ENCODE results near the gene ARID1A. TPM values are rescaled to one million over a fixed set of nuclear protein-coding genes. Genes with fewer than 3 reads are reported as not detected.

ARID1A gene
- total and polyA plus RNA-seq, 9 donors: 27.6 to 102 (median 62.1) TPM

DNA sequence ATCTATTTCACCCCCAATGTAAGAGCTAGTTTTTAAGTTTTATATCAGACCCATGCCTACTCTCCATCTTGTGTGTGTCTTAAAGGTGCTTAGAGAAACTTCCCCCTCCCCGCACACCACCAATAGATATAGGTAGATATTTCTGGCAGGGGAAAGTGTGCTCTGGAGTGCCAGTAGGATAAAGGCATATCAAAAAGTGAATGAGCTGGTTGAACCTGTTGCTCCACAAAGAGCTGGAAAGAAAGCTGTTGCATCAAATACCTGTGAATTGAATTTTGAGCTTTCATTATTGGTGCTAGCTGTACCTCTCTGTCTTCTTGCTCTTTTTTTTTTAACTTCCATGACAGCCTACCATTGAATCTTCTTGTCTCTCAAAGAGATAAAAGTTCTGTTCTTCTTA, 32.8 kb downstream of the ARID1A start:
- WGBS, 3 donors: 92 to 98% (median 95%) methylated on average over 1 of the region's 1 CpG
- intact Hi-C loops (cut with DNase I): loop anchor here in 2 of 4 donors (5.0 to 10.0 kb wide), 2 partner anchors 34 to 56 kb away; partner anchors contain the start of gene PIGV (in 2 of the 2)
- no peak for DNase-seq
- Histone ChIP-seq H3K27ac (no peak overlapping the region), H3K36me3 (no peaks in the 10 kb centered on the region), H3K4me3 (no peak overlapping the region), H3K27me3 (no peaks in the 10 kb centered on the region), H3K4me1 (ENCODE audit: insufficient read depth) (peaks cover 14% of the 10 kb centered on the region), H3K9me3 (no peaks in the 10 kb centered on the region)
- TF ChIP-seq, protein P1, sequence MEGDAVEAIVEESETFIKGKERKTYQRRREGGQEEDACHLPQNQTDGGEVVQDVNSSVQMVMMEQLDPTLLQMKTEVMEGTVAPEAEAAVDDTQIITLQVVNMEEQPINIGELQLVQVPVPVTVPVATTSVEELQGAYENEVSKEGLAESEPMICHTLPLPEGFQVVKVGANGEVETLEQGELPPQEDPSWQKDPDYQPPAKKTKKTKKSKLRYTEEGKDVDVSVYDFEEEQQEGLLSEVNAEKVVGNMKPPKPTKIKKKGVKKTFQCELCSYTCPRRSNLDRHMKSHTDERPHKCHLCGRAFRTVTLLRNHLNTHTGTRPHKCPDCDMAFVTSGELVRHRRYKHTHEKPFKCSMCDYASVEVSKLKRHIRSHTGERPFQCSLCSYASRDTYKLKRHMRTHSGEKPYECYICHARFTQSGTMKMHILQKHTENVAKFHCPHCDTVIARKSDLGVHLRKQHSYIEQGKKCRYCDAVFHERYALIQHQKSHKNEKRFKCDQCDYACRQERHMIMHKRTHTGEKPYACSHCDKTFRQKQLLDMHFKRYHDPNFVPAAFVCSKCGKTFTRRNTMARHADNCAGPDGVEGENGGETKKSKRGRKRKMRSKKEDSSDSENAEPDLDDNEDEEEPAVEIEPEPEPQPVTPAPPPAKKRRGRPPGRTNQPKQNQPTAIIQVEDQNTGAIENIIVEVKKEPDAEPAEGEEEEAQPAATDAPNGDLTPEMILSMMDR (IDR thresholded peaks at IDR 0.05): no peak
- TF ChIP-seq EP300 (IDR thresholded peaks at IDR 0.05) (no peak), POLR2A (IDR thresholded peaks at IDR 0.05) (no peak)

- H3K4me1 ChIP-seq (ENCODE audit: insufficient read depth): peaks cover 9% of the 10 kb centered on the region
- intact Hi-C loops (cut with DNase I): loop anchor here in 2 of 4 donors (5.0 to 10.0 kb wide), 2 partner anchors 33 to 55 kb away; partner anchors contain the start of gene PIGV (in 2 of the 2)
These were observed 33.8 kb downstream of the ARID1A start for GRCh38 chr1:26729633-26730032.

GRCh38 chr1:26730695-26731094, 34.9 kb downstream of the ARID1A start:
- intact Hi-C loops (cut with DNase I): no loop called here
- Histone ChIP-seq H3K27ac (no peak overlapping the region), H3K27me3 (no peaks in the 10 kb centered on the region), H3K9me3 (no peaks in the 10 kb centered on the region), H3K4me1 (ENCODE audit: insufficient read depth) (peaks cover 8% of the 10 kb centered on the region), H3K4me3 (no peak overlapping the region), H3K36me3 (no peaks in the 10 kb centered on the region)
- no peak for DNase-seq
- TF ChIP-seq EP300 (IDR thresholded peaks at IDR 0.05) (no peak), POLR2A (IDR thresholded peaks at IDR 0.05) (no peak)
- TF ChIP-seq, protein P1 (IDR thresholded peaks at IDR 0.05): no peak
- WGBS, 3 donors: 35 to 57% (median 42%) methylated on average over 2 of the region's 2 CpGs

More at GRCh38 chr1:26729633-26730032, 33.8 kb downstream of the ARID1A start:
- H3K27me3 ChIP-seq: no peaks in the 10 kb centered on the region
- H3K27ac ChIP-seq: no peak overlapping the region
- no peaks in the 10 kb centered on the region for H3K9me3 ChIP-seq
- TF ChIP-seq, protein P1 (IDR thresholded peaks at IDR 0.05): no peak
- no peak for TF ChIP-seq EP300 (IDR thresholded peaks at IDR 0.05)
- no peak for TF ChIP-seq POLR2A (IDR thresholded peaks at IDR 0.05)
- DNase-seq: no peak
- H3K4me3 ChIP-seq: no peak overlapping the region
- H3K36me3 ChIP-seq: no peaks in the 10 kb centered on the region
- WGBS, 3 donors: 93 to 95% (median 94%) methylated on average over 12 of the region's 12 CpGs

DNA sequence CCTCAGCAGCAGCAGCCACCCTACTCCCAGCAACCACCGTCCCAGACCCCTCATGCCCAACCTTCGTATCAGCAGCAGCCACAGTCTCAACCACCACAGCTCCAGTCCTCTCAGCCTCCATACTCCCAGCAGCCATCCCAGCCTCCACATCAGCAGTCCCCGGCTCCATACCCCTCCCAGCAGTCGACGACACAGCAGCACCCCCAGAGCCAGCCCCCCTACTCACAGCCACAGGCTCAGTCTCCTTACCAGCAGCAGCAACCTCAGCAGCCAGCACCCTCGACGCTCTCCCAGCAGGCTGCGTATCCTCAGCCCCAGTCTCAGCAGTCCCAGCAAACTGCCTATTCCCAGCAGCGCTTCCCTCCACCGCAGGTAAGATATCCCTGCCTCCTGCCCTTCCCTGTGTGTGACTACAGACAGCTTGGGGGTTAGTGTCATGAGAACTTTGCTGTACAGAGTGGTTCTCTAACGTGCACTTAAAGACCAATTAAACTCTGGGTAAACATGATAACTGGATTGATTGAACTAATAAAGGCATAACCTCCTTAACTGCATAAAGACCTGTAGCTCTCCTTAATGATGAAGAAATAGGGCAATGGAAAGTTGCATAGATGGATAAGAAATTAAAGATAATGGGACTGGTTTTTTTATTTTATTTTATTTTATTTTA, 35.6 kb downstream of the ARID1A start:
- Histone ChIP-seq H3K36me3 (no peaks in the 10 kb centered on the region), H3K4me1 (ENCODE audit: insufficient read depth) (peaks cover 6% of the 10 kb centered on the region), H3K4me3 (no peak overlapping the region), H3K27ac (no peak overlapping the region), H3K9me3 (no peaks in the 10 kb centered on the region), H3K27me3 (no peaks in the 10 kb centered on the region)
- no peak for TF ChIP-seq POLR2A (IDR thresholded peaks at IDR 0.05)
- TF ChIP-seq EP300 (IDR thresholded peaks at IDR 0.05): no peak
- TF ChIP-seq, protein P1 (IDR thresholded peaks at IDR 0.05): no peak
- intact Hi-C loops (cut with DNase I): no loop called here
- WGBS, 3 donors: 81 to 86% (median 84%) methylated on average over 11 of the region's 11 CpGs
- DNase-seq: no peak

All from ovary (tissue), 9 donors.